ENCODE results near the gene SLC16A1. TPM values are rescaled to one million over a fixed set of nuclear protein-coding genes. Genes with fewer than 3 reads are reported as not detected.

Gene SLC16A1
- total RNA-seq, 1 experiment from 2014 or later = 116 TPM

GRCh38 chr1:112937070-112937469 lies 18.9 kb downstream of the SLC16A1 start:
- no peak for TF ChIP-seq EZH2 (IDR thresholded peaks at IDR 0.05; ENCODE audit: low read length, unreplicated experiment)
- no peak for TF ChIP-seq EZH2phosphoT487 (IDR thresholded peaks at IDR 0.05; ENCODE audit: borderline replicate concordance, low read length)
- TF ChIP-seq CTCF (conservative IDR thresholded peaks at IDR 0.05; ENCODE audit: low read depth, low read length) = no peak
- BruUV-seq (replicated peaks) = no TSS peak
- H2AFZ ChIP-seq (ENCODE audit: low read length) = no peak overlapping the region
- no peak overlapping the region for H3K27ac ChIP-seq (ENCODE audit: low read length)
- POLR2A ChIA-PET (ENCODE audit: unreplicated experiment) = no interaction called here
- CTCF ChIA-PET = no interaction called here
- no peak overlapping the region for H3K4me3 ChIP-seq (ENCODE audit: low read length)
- H3K9me3 ChIP-seq (ENCODE audit: low read length) = no peaks in the 10 kb centered on the region
- ATAC-seq (no peak), DNase-seq (no peak)
- intact Hi-C loops (cut with micrococcal nuclease) = no loop called here
- H3K4me2 ChIP-seq (ENCODE audit: low read length) = no peak overlapping the region
- H4K20me1 ChIP-seq (ENCODE audit: low read length) = peaks cover 23% of the 10 kb centered on the region
- peaks cover 5% of the 10 kb centered on the region for H3K36me3 ChIP-seq (ENCODE audit: low read depth, low read length)
- no peak overlapping the region for H3K9ac ChIP-seq (ENCODE audit: low read length)
- peaks cover 29% of the 10 kb centered on the region for H3K4me1 ChIP-seq (ENCODE audit: insufficient read depth, low read length)
- H3K27me3 ChIP-seq (ENCODE audit: low read length) = no peaks in the 10 kb centered on the region
- H3F3A ChIP-seq (ENCODE audit: low read length, unreplicated experiment) = no peaks in the 10 kb centered on the region
- peaks cover 100% of the 10 kb centered on the region for H3K79me2 ChIP-seq (ENCODE audit: low read length)
- no peaks in the 10 kb centered on the region for H3K9me2 ChIP-seq (replicated peaks; ENCODE audit: low read length)

- Histone ChIP-seq H3K4me3 (ENCODE audit: low read length) (no peak overlapping the region), H3K27me3 (ENCODE audit: low read length) (no peaks in the 10 kb centered on the region), H3K4me1 (ENCODE audit: insufficient read depth, low read length) (peaks cover 29% of the 10 kb centered on the region), H3K36me3 (ENCODE audit: low read depth, low read length) (peaks cover 9% of the 10 kb centered on the region), H3F3A (ENCODE audit: low read length, unreplicated experiment) (no peaks in the 10 kb centered on the region), H2AFZ (ENCODE audit: low read length) (no peak overlapping the region), H4K20me1 (ENCODE audit: low read length) (peaks cover 29% of the 10 kb centered on the region; the same call in 1 of the 2 replicates), H3K27ac (ENCODE audit: low read length) (peak overlapping the region; percentile 19), H3K4me2 (ENCODE audit: low read length) (no peak overlapping the region), H3K9ac (ENCODE audit: low read length) (no peak overlapping the region), H3K9me3 (ENCODE audit: low read length) (no peaks in the 10 kb centered on the region), H3K79me2 (ENCODE audit: low read length) (peaks cover 100% of the 10 kb centered on the region), H3K9me2 (replicated peaks; ENCODE audit: low read length) (no peaks in the 10 kb centered on the region)
- TF ChIP-seq CTCF (conservative IDR thresholded peaks at IDR 0.05; ENCODE audit: low read depth, low read length) = no peak
- no peak for TF ChIP-seq EZH2 (IDR thresholded peaks at IDR 0.05; ENCODE audit: low read length, unreplicated experiment)
- no peak for TF ChIP-seq EZH2phosphoT487 (IDR thresholded peaks at IDR 0.05; ENCODE audit: borderline replicate concordance, low read length)
- ChIA-PET CTCF (interaction anchor here (0.5 to 0.6 kb wide), 2 partner anchors 107 to 108 kb away, joined by 3 to 5 read pairs; no protein-coding TSS in a partner anchor), POLR2A (ENCODE audit: unreplicated experiment) (interaction anchor here (0.6 to 0.7 kb wide), 6 partner anchors 14 to 116 kb away, joined by 3 to 11 read pairs (median 7); partner anchors contain the start of gene SLC16A1)
- DNase-seq (peak; percentile 51), ATAC-seq (peak; percentile 59)
- intact Hi-C loops (cut with micrococcal nuclease) = loop anchor here (2.0 kb wide), 1 partner anchor 19 kb away; no protein-coding TSS in a partner anchor
- TSS peak; percentile 95 for BruUV-seq (replicated peaks)
Observed at GRCh38 chr1:112935461-112936111, 20.4 kb downstream of the SLC16A1 start.

GRCh38 chr1:112934577-112934976 lies 21.4 kb downstream of the SLC16A1 start:
- no peak for ATAC-seq
- no peak for DNase-seq
- BruUV-seq (replicated peaks) = no TSS peak
- Histone ChIP-seq H2AFZ (ENCODE audit: low read length) (no peak overlapping the region), H3K4me1 (ENCODE audit: insufficient read depth, low read length) (peaks cover 37% of the 10 kb centered on the region), H3K4me3 (ENCODE audit: low read length) (no peak overlapping the region), H3K27me3 (ENCODE audit: low read length) (no peaks in the 10 kb centered on the region), H3K9ac (ENCODE audit: low read length) (no peak overlapping the region), H3K36me3 (ENCODE audit: low read depth, low read length) (peaks cover 9% of the 10 kb centered on the region), H4K20me1 (ENCODE audit: low read length) (peaks cover 36% of the 10 kb centered on the region; the same call in 1 of the 2 replicates), H3K9me2 (replicated peaks; ENCODE audit: low read length) (no peaks in the 10 kb centered on the region), H3K27ac (ENCODE audit: low read length) (no peak overlapping the region), H3K79me2 (ENCODE audit: low read length) (peaks cover 100% of the 10 kb centered on the region), H3F3A (ENCODE audit: low read length, unreplicated experiment) (no peaks in the 10 kb centered on the region), H3K9me3 (ENCODE audit: low read length) (no peaks in the 10 kb centered on the region), H3K4me2 (ENCODE audit: low read length) (no peak overlapping the region)
- TF ChIP-seq CTCF (conservative IDR thresholded peaks at IDR 0.05; ENCODE audit: low read depth, low read length) = no peak
- no peak for TF ChIP-seq EZH2 (IDR thresholded peaks at IDR 0.05; ENCODE audit: low read length, unreplicated experiment)
- no peak for TF ChIP-seq EZH2phosphoT487 (IDR thresholded peaks at IDR 0.05; ENCODE audit: borderline replicate concordance, low read length)
- intact Hi-C loops (cut with micrococcal nuclease) = loop anchor here (2.0 kb wide), 1 partner anchor 20 kb away; no protein-coding TSS in a partner anchor
- ChIA-PET POLR2A (ENCODE audit: unreplicated experiment) (interaction anchor here (0.6 kb wide), 2 partner anchors 22 to 93 kb away, joined by 9 read pairs; partner anchors contain the start of gene SLC16A1), CTCF (no interaction called here)
